Uterus (tissue), 2 donors: Measurements from ENCODE around the gene FOXA2.

Experiments used
- CTCF ChIP-seq, 4 experiments: fragments of 200-600 bp in 2 of 4; fragments of 450-650 bp in 2 of 4; sonication (generic) in 2 of 4; IDR thresholded peaks; one replicate each; pipeline ENCODE4 v1.5.1; 2016 to 2019; ENCODE audit warnings: antibody characterized with exemption in 4 of 4, mild to moderate bottlenecking in 2 of 4, moderate library complexity in 1 of 4
- POLR2A ChIP-seq, 2 donors: fragments of 450-650 bp; IDR thresholded peaks; one replicate each; pipeline ENCODE4 v1.6.1; 2016; ENCODE audit warnings: antibody characterized with exemption in 2 of 2, mild to moderate bottlenecking in 1 of 2, moderate library complexity in 1 of 2

DNA sequence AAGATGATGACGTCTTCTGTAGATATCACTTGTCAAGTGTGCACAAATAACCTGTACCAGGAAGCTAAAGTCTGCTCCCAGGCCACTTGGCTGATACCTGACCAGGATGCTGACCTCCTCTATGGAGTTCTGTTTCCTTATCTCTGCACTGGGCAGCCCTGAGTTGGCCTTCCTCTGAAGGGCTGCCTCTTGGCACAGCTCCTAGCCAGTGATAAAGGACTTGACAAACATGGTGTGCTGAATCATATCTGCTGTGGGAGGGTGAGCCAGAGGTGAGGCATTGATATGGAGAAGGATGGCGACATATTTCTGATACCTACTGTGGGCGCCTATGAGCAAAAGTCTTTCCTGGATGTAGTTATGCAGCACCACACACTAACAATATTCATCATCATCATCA lies 32.8 kb upstream of the FOXA2 start:
- TF ChIP-seq CTCF (IDR thresholded peaks at IDR 0.05): no peak
- TF ChIP-seq POLR2A (IDR thresholded peaks at IDR 0.05): no peak
